GM12872 (cell line): ENCODE results near the gene DAAM1.

Experiments
- TF ChIP-seq, protein P1 (sequence below): IDR thresholded peaks from 3 replicates; pipeline ENCODE4 v1.5.1; 2011; ENCODE audit warnings: low read depth, mild to moderate bottlenecking, low read length, moderate library complexity; ENCODE audit not compliant: insufficient read depth

The DAAM1 gene

DNA sequence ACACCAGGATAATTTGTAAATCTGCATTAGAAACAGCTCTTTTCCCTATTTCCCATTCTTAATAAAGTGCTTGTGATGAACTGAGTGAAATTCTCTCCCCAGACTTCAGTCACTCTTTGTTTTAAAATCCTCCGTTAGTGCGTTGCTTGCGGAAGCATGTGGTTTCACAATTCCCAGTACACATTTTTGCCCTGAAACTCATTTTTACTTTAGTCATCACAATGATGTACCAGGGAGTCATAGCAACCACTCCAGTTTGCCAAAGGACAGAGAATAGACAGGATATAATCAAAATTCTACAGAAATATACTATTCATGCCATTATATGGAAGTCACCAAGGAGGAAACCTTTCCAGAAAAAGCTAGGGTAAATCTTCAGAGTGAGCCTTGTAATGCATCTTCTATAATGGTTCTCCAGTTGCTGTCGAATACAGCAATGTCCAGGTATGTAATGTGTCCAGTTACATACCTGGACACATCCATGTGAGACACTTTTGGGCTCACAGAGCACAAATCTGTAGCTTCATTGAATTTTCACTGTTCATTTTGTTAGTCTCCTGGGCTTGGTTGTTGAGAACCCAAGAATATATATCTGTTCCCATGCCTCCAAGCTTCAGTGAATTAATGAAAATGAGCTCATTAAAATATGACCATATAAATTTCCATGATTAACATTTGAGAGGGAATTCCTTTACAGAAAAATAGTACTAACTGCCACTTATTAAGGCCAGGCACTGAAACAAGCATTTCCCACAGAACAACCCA lies 219.0 kb downstream of the DAAM1 start:
- TF ChIP-seq, protein P1, sequence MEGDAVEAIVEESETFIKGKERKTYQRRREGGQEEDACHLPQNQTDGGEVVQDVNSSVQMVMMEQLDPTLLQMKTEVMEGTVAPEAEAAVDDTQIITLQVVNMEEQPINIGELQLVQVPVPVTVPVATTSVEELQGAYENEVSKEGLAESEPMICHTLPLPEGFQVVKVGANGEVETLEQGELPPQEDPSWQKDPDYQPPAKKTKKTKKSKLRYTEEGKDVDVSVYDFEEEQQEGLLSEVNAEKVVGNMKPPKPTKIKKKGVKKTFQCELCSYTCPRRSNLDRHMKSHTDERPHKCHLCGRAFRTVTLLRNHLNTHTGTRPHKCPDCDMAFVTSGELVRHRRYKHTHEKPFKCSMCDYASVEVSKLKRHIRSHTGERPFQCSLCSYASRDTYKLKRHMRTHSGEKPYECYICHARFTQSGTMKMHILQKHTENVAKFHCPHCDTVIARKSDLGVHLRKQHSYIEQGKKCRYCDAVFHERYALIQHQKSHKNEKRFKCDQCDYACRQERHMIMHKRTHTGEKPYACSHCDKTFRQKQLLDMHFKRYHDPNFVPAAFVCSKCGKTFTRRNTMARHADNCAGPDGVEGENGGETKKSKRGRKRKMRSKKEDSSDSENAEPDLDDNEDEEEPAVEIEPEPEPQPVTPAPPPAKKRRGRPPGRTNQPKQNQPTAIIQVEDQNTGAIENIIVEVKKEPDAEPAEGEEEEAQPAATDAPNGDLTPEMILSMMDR = no peak

DNA sequence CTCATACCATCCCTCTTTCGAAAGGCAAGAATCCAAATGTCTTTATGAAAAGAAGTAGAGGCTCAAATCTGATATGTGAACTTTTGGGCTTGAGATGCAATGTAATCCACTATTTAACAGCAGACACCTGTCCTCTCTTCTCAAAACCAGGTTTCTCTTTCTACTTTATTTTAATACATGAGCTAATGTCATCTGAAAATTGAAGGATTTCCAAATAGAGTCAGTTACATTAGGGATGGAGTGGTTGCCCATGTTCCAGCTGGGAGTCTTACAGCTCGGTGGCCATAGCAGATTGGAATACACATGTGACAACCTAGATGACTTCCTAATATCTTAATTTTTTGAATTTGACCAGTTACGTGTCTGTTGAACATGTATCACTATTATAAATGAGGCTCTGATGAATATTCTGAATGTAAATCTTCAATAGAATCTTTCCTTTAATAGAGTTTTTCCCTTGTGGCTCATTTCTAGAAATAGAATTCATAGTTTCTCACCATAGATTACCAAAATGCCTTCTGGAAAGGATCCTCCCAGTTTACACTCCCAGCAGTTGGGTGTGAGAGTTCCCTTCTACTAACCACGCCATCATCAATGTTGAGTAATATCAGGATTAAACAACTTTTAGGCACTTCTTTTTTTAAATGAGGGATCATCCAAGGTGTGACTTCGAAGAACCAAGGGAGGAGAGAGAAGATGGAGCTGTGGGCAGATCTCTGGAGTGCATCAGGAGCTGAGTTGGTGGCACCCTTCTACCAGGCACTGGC lies 227.6 kb downstream of the DAAM1 start:
- TF ChIP-seq, protein P1 = no peak

DNA sequence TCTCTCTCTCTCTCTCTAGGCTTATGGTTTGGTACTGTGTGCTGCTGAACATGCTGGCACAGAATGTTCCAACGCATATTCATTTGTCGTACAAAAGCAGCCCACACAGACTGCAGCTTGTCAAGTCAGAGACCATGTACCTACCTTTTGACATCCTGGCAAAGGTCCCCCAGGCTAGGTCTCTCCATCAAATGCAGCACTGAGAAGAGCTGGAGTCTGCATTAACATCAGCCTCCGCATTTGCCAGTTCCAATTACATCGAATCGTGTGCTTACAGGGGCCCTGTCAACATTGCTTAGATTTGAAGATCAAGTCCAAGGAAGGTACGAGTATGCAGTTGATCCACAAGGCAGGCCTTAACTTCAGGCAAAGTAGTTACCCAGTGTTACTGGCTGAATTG lies 228.8 kb downstream of the DAAM1 start:
- TF ChIP-seq, protein P1 = no peak

DNA sequence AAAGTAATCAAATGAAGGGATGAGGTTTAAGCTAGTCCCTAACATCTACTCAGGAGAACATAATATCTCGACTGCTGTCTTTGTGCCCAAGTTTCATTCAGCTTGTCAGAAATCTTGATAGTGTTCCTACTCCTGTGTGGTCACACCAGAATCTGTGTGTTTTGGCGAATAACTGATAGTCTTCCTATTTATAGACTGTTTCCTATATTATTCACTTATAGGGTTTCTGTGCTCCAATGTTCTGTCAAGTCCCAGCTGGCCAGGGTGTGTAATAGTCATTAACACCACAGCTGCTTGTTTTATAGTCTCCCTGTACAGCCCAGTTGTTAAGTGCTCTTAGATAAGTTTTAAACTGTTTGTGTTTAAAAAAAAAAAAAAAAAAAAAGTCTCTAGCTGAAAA lies 230.8 kb downstream of the DAAM1 start:
- TF ChIP-seq, protein P1 = no peak
